Glutamatergic neuron (in vitro differentiated cells): Measurements from ENCODE around the gene DDX24. TPM values are rescaled to one million over a fixed set of nuclear protein-coding genes. Genes with fewer than 3 reads are reported as not detected.

Experiments
- DNase-seq: peaks from one replicate; pipeline ENCODE4 v3.0.0; 2022
- H3K27ac Mint-ChIP-seq: one replicate; pipeline ENCODE4 v1.8.0; 2020; ENCODE audit warnings: mild to moderate bottlenecking, mixed read lengths, inconsistent platforms; ENCODE audit not compliant: unreplicated experiment
- H3K27me3 Mint-ChIP-seq: one replicate; pipeline ENCODE4 v1.8.0; 2020; ENCODE audit warnings: mild to moderate bottlenecking, moderate library complexity, mixed read lengths, inconsistent platforms; ENCODE audit not compliant: unreplicated experiment
- H3K36me3 Mint-ChIP-seq: one replicate; pipeline ENCODE4 v1.8.0; 2020; ENCODE audit warnings: mild to moderate bottlenecking, mixed read lengths, inconsistent platforms; ENCODE audit not compliant: unreplicated experiment
- H3K4me1 Mint-ChIP-seq: one replicate; pipeline ENCODE4 v1.8.0; 2020; ENCODE audit warnings: mild to moderate bottlenecking, low read depth, mixed read lengths, inconsistent platforms; ENCODE audit not compliant: unreplicated experiment
- H3K4me3 Mint-ChIP-seq: one replicate; pipeline ENCODE4 v1.8.0; 2020; ENCODE audit warnings: mild to moderate bottlenecking, mixed read lengths, inconsistent platforms; ENCODE audit not compliant: unreplicated experiment
- H3K9me3 Mint-ChIP-seq: one replicate; pipeline ENCODE4 v1.8.0; 2020; ENCODE audit warnings: mild to moderate bottlenecking, moderate library complexity, mixed read lengths, inconsistent platforms; ENCODE audit not compliant: unreplicated experiment
- total RNA-seq: library from RNA; stranded (reverse); fragmentation: NEBNext Ultra II Directional; extraction: Animal tissue kit (Norgen Biotek cat#: 25700); gene quantifications from one replicate; pipeline ENCODE4 v1.2.1, GENCODE V29; 2021; ENCODE audit not compliant: unreplicated experiment
- TF ChIP-seq, protein P1 (sequence below): fragments of 200-600 bp; sonication (generic); IDR thresholded peaks from one replicate; pipeline ENCODE4 v1.5.0; 2021; ENCODE audit not compliant: partially characterized antibody, unreplicated experiment

The DDX24 gene
- total RNA-seq, 1 donor from 2014 or later: 257 TPM

- TF ChIP-seq, protein P1, sequence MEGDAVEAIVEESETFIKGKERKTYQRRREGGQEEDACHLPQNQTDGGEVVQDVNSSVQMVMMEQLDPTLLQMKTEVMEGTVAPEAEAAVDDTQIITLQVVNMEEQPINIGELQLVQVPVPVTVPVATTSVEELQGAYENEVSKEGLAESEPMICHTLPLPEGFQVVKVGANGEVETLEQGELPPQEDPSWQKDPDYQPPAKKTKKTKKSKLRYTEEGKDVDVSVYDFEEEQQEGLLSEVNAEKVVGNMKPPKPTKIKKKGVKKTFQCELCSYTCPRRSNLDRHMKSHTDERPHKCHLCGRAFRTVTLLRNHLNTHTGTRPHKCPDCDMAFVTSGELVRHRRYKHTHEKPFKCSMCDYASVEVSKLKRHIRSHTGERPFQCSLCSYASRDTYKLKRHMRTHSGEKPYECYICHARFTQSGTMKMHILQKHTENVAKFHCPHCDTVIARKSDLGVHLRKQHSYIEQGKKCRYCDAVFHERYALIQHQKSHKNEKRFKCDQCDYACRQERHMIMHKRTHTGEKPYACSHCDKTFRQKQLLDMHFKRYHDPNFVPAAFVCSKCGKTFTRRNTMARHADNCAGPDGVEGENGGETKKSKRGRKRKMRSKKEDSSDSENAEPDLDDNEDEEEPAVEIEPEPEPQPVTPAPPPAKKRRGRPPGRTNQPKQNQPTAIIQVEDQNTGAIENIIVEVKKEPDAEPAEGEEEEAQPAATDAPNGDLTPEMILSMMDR: no peak
- no peak overlapping the region for H3K4me3 Mint-ChIP-seq
These were observed 30.5 kb upstream of the DDX24 start for GRCh38 chr14:94111276-94112095.

GRCh38 chr14:94110552-94111181 lies 29.7 kb upstream of the DDX24 start, which contains the start of gene IFI27:
Gene IFI27, plus strand, starts transcription at chr14:94110736.
- TF ChIP-seq, protein P1: no peak
- no peak within 1 kb of the TSS for H3K27ac Mint-ChIP-seq
- H3K27me3 Mint-ChIP-seq: peaks cover 4% of the 10 kb centered on the region
- DNase-seq: no peak
- H3K9me3 Mint-ChIP-seq: peaks cover 2% of the 10 kb centered on the region
- peaks cover 6% of the 10 kb centered on the region for H3K4me1 Mint-ChIP-seq
- H3K36me3 Mint-ChIP-seq: no peaks in the 10 kb centered on the region
- H3K4me3 Mint-ChIP-seq: no peak within 1 kb of the TSS

More at GRCh38 chr14:94111276-94112095, 30.5 kb upstream of the DDX24 start:
- Mint-ChIP-seq H3K36me3 (no peaks in the 10 kb centered on the region), H3K27me3 (peaks cover 4% of the 10 kb centered on the region), H3K27ac (no peak overlapping the region), H3K4me1 (peaks cover 6% of the 10 kb centered on the region), H3K9me3 (peaks cover 2% of the 10 kb centered on the region)
- no peak for DNase-seq

DNA sequence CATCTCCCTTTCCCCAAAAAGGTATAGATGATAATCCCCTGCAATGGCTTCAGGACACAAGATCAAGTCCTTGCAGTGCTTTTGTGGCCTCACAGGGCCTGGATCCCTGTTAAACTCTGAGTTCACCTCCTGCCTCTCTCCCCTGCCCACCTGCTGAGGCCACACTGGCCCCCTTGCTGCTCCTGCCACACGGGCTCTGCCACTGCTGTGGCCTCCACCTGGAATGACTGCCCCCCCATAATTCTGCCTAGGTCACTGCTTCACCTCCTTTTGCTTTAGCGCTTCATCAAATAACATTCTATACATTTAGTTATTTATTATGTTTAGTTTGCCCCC lies 28.9 kb upstream of the DDX24 start:
- no peak overlapping the region for H3K27ac Mint-ChIP-seq
- TF ChIP-seq, protein P1: no peak
- H3K4me1 Mint-ChIP-seq: peaks cover 6% of the 10 kb centered on the region
- no peaks in the 10 kb centered on the region for H3K9me3 Mint-ChIP-seq
- no peaks in the 10 kb centered on the region for H3K36me3 Mint-ChIP-seq
- DNase-seq: no peak
- no peak overlapping the region for H3K4me3 Mint-ChIP-seq
- peaks cover 4% of the 10 kb centered on the region for H3K27me3 Mint-ChIP-seq

GRCh38 chr14:94104731-94105130 lies 23.7 kb upstream of the DDX24 start:
- no peak overlapping the region for H3K27ac Mint-ChIP-seq
- H3K36me3 Mint-ChIP-seq: no peaks in the 10 kb centered on the region
- TF ChIP-seq, protein P1: no peak
- DNase-seq: no peak
- no peaks in the 10 kb centered on the region for H3K27me3 Mint-ChIP-seq
- H3K4me1 Mint-ChIP-seq: no peaks in the 10 kb centered on the region
- no peaks in the 10 kb centered on the region for H3K9me3 Mint-ChIP-seq
- H3K4me3 Mint-ChIP-seq: no peak overlapping the region
